HFF-Myc (cell line): ENCODE results near the gene LDLRAP1.
A peak's percentile ranks its signal among the peaks of the same experiment; 100 is the strongest.

Experiments used
- DNase-seq: peaks from one replicate; pipeline ENCODE4 v3.0.0-alpha.2; 2011; ENCODE audit warnings: low read depth; ENCODE audit errors: extremely low read depth
- H3K4me3 ChIP-seq: replicated peaks from 2 replicates; pipeline ENCODE4 v1.5.1; 2011; ENCODE audit warnings: low read depth, mild to moderate bottlenecking, control low read depth, low read length
- CTCF ChIP-seq: IDR thresholded peaks from 2 replicates; pipeline ENCODE4 v1.5.1; 2012; ENCODE audit warnings: mild to moderate bottlenecking, low read depth, low read length, control low read depth; ENCODE audit errors: missing control alignments

The LDLRAP1 gene

GRCh38 chr1:25566730-25567341 lies 23.4 kb downstream of the LDLRAP1 start:
- no peak overlapping the region for H3K4me3 ChIP-seq
- TF ChIP-seq CTCF: peak; percentile 31
- no peak for DNase-seq

DNA sequence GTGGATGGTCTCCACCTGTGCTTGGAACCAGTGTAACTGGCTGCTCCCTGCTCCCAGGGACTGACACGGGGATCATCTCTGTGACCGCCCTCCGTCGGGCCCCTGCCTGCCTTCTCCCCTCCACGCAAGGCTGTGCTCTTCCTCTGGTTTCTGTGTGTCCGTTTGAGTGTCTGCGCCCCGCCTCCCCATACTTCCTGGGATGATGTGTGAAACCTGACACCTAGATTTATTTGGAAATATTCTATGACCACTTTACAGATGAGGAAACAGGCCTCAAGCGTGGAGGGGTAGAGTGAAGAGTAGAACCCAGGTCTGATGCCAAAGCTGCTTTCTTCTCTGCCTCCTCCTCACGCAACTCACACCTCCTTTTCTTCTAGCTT lies 24.3 kb downstream of the LDLRAP1 start:
- no peak for TF ChIP-seq CTCF
- H3K4me3 ChIP-seq: no peak overlapping the region
- DNase-seq: no peak

GRCh38 chr1:25568090-25568833 lies 24.9 kb downstream of the LDLRAP1 start:
- no peak for TF ChIP-seq CTCF
- no peak for DNase-seq
- no peak overlapping the region for H3K4me3 ChIP-seq

DNA sequence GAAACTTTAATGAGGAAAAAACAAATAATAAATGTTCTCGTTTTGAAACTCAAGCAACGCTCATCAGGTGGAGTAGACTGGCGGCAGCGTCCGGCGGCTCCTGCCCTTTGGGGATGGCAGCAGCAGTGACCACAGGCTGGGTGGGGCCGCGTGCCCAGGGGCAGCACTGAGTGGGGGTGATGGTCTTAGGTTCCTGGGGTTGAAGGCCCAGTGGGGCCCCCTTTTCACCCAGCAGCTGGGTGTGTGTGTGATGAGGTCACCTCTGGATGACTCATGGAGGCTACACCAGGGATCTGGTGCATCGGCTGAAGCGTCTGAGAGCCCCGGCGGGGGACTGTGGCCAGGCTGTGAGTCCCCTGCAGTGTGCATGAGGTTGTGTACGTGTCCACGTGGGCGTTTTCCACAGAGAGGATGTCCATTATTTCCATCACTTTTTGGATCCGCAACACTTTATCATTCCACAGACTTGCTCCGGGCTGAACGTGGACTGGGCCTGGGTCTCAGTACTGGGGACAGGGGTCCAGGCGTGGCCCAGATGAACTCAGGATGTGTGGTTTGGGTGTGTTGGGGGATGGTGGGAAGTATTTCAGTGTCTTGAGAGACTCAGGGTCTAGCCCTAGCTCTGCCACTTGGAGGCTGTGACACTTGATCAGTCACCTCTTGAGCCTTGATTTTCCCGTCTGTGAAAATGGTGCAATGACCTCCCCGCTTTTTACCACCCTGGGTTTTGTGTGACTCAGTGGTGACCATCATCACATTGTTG lies 25.6 kb downstream of the LDLRAP1 start:
- DNase-seq: no peak
- no peak overlapping the region for H3K4me3 ChIP-seq
- no peak for TF ChIP-seq CTCF

DNA sequence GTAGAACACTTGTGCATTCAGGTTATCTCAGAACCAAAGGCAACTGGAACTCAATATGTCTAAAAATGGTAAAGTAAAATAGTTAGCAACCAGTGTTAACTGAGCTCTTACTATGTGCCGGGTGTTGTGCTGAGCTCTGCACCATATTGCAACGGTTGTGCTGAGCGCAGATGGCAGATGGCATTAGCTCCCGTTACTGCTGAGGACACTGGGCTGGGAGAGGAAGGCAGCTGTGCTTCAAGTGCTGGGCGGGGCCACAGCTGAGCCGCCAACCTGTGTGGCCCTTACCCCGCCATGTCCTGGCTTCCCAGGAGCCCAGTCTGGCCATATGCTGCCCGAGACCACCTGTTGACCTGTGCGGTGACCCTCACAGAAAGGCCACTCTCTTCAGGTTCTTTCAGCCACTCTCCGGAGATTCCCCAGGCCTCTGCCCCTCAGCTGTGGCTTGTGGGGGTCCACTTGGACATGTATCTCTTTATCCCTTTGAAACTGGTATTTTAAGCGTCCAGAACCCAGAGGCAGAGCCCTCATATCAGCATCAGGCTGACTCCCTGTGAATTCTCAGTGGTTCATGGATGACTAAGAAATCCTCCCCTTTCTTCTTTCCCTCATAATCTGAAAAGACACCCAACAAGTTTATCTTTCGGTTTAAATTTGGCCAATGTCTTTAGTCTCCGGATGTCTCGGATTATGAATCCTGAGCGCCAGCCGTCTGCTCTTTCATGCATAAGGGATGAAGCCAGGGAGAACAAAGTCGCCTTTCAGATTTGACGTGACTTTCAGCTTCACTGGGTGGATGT lies 26.4 kb downstream of the LDLRAP1 start:
- TF ChIP-seq CTCF: no peak

DNA sequence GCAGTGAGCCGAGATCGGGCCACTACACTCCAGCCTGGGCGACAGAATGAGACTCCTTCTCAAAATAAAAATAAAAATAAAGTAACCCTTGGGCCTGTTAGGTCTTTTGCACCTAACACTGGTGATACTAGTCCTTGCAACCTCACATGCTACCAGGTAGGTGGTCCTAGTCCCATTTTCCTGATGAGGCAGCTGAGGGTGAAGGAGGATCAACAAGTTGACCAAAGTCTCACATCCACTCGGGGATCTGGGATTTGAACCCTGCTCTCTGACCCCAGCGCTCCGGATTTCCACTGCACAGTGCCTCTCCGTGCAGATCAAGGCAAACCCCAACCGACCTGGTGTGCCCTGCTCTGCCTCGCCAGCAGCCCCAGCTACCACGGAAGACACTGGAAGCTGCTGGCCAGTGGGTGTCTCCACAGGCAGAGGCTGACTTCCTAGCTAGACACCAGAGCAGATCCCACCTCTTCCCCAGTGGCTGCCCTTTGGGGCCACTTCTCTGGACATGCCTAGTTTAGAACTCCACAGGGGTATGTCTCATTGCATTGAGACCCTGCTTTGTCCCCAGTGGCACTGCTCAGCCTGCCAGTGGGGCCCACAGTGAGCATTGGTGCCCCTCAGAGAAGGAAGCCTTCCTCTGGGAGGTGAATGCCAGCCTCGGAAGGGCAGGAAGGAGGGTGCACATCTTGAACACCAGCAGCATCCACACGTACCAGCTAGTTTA lies 27.6 kb downstream of the LDLRAP1 start:
- no peak for DNase-seq
- H3K4me3 ChIP-seq: no peak overlapping the region
- TF ChIP-seq CTCF: no peak

More for the DNA sequence above, 26.4 kb downstream of the LDLRAP1 start:
- no peak overlapping the region for H3K4me3 ChIP-seq
- no peak for DNase-seq
